NCI-H2171 (cell line): Measurements from ENCODE around the gene POGZ.

Experiments
- DNase-seq: peaks from one replicate; lab custom pipeline; 2025; lab: John Stamatoyannopoulos, UW

The POGZ gene

DNA sequence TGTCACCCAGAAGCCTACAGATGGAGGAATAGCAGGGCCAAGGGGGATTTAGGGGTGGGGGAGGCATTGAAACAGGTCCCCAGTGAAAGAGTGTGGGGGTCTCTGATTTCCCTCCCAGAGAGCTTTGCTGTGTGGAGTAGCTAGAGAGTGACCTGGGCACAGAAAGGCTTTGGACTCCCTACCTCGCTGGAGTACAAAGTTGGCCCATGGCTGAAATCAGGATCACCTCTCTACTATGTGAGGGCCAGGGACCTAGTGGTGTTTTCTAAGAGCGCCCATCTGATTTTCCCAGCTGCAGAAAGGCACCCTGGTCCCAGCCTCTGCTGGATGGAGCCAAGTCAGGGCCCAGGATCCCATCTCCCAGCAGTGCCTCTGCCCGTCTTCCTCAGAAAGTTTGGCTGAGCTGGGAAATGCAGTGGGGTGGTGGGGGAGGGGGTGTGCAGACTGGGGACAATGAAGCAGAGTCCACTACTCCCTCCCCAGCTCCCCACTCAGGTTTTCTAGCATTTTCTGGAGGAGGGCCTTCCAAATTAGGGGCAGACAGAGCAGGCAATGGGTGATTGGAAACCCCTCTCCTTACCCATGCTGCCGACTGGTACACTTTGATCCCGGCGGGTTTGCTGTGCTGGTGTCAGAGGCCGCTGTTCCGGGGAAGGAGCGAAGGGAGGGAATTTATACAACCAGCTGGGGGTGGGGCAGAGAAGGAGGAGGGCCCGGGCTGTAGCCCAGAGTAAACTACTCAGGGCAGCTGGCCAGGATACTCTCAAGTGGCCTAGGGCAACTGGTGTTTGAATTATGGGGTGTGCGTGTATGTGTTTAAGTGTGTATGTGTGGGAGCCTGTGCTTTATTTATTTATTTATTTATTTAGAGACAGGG lies 87.0 kb downstream of the POGZ start, which contains the start of gene SELENBP1:
TSS of gene SELENBP1 (minus strand) at position 648 of the 877 bp plus-strand sequence. CDS start at position 584, 64 bp downstream.
- DNase-seq, result peak; percentile 26

DNA sequence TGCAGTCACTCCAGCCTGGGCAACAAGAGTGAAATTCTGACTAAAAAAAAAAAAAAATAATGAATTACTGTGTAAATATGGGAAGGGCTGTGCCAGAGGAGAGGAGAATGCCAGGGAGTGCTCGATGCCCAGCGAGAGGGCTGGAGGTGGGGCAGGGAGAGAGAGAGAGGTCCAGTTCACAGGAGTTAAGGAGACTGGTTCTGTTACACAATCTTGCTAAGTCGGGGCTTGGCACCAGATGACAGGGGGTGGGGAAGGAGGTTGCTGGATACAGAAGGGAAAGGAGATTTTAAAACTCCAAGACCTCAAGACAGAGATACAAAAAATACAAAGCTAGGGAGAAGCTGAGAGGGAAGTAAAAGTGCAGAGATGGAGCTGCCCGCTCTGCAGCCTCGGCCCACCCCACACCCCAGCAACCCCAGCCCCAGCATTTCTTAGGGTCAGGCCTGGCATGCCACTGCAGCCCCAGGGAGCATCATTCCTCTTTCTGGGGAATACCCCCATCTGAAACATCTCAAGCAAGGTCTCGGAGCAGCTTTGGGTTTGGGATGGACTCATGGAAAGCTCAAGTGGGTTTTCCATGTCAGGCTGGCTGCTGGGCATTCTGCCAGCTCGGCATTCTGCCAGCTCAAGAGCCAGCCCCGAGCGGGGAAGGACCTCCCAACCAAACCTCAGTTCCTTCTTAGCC lies 87.8 kb downstream of the POGZ start:
- peak; percentile 41 for DNase-seq

- DNase-seq, result no peak
Observed at GRCh38 chr1:151370211-151370911, 88.9 kb downstream of the POGZ start.

DNA sequence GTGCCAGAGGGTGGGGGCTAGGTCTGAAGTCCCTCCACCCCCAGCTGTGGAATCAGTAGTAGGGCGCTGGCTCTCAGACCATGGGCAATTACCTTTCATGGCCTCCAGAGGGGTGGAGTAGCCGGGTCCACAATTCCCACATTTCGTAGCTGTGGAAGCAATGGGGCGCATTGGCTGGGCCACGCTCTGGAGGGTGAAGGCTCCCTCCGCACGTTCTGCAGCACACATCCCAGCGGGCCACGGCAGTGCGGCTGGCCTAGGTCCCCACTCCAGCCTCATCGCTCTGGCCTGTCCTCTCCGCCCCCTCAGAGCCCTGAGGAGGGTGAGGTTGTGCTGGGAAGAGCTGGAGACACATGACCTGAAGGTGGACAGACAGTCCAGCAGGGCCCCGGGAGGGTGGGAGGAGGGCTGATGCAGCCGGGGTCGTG lies 89.7 kb downstream of the POGZ start:
- DNase-seq, result no peak

DNA sequence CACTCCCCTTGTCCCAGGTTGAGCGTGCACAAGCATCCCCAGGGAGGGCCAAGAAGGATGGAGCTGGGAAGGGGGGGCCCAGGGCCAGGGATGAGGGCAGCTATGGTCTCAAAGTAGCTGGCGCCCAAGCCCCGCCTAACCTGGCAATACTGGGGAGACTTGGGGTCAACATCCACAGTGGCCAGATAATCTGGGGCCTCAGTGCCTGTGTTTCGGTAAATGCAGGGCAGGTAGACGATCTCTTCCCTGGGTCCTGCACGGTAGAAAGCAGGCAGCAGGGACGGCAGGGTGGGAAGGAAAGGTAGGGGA lies 90.0 kb downstream of the POGZ start:
- DNase-seq, result no peak

DNA sequence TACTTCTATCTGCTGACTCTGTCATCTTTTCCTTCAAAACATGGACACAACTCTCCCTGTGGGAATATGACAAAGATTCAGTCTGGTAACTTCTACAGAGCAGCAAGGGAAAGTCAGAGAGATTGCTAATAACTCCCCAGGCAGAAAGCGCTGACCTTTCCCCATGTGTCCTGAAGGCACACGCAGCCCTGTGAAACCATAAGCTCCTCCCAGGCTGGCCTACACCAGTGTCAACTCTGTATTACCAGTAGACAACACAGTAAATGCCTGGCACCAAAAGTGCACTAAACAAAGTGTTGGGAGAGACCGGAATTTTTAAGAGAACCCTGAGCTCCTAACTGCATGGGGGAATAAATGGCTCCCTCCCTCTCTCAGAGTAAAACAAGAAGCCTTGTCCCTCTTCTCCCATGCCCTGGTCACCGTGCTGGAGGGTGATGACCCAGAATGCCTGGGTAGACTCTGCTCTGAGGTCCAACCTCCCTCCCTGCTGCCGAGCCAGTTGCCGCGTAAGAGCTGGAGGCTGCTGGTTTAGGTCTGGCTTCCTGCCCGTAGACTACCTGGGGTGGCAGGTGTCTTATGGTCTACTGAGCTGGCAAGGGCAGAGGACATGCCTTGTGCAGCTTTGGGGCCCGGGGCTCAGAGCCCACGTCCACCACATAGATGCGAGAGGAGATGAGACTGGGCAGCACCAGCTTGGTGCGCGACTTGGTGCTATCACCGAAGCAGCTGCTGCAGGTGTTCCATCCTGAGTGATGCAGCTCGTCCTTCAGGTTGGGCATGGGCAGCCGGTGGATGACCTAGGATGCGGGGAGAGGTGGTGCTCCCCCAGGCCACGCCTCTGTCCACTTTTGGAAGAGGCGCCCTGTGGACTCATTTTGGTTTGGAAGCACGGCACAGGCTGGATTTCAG lies 90.6 kb downstream of the POGZ start:
- no peak for DNase-seq

DNA sequence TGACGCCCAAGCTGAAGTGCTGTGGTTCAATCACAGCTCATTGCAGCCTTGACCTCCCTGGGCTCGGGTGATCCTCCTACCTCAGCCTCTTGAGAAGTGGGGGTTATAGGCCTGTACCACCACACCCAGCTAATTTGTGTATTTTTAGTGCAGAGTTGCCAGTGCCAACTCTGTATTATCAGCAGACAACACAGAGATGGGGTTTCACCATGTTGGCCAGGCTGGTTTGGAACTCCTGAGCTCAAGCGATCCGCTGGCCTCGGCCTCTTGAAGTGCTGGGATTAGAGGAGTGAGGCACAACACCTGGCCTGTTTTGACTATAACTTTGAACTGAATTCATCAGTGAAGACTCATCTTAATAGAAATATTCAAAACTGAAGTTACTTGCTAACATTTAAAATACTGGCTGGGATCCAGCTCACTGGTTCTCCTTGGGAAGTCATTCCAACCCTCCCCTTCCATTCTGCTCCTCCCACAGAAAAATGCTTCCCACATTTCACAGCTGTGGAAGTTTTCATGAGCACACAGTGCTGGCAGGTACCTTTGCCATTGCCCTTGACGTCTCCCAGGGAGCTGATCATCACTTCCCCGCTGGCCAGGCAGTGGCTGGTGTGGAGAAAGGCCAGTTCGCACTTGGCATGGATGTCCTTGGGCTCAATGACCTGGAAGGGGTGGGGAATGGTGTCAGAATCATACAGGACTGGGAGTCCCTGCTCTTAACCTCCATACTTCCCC lies 91.5 kb downstream of the POGZ start:
- no peak for DNase-seq

DNA sequence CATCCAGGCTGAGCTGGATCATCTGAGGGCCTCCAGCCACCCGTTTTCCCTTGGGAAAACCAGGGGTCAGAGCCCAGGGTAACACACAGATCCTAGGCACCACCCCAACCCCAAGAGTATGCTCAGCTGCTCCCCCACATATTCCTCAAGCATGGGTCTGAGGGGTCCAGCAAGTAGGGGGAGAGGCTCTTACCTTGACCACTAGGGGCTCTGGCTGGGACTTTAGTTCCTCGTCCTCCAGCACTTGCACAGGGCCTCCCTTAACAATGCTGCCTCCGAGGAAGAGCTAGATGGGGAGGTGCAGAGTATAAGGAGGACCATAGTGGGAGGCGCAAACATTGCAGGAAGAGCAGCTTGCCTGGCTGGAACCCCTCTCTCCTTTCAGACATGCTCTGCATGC lies 94.3 kb downstream of the POGZ start:
- no peak for DNase-seq

DNA sequence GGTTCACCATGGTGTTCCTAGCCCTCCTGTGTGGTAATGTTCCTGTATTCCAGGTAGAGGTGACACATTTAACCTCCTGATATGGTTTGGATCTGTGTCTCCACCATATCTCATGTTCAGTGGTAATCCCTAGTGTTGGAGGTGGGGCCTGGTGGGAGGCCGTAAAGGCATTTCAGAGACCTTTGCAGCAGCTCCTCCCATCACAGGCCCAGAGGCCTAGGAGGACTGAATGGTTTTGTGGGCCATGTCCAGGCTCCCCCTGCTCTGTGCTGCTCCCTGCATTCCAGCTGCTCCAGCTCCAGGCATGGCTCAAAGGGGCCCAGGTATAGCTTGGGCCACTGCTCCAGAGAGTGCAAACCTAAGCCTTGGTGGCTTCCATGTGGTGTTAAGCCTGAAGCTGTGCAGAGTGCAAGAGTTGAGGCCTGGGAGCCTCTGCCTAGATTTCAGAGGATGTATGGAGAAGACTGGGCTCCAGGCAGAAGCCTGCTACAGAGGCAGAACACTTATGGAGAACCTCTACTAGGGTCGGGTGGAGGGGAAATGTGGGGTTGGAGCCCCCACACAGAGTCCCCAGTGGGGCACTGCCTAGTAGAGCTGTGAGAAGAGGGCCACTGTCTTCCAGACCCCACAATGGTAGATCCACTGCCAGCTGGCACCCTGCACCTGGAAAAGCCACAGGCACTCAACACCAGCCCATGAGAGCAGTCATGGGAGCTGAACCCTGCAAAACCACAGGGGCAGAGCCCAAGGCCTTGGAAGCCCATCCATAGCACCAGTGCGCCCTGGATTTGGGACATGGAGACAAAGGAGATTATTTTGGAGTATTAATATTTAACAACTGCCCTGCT lies 96.8 kb downstream of the POGZ start:
- DNase-seq, result no peak

- no peak for DNase-seq
Observed at GRCh38 chr1:151361883-151362282, 97.4 kb downstream of the POGZ start.

DNA sequence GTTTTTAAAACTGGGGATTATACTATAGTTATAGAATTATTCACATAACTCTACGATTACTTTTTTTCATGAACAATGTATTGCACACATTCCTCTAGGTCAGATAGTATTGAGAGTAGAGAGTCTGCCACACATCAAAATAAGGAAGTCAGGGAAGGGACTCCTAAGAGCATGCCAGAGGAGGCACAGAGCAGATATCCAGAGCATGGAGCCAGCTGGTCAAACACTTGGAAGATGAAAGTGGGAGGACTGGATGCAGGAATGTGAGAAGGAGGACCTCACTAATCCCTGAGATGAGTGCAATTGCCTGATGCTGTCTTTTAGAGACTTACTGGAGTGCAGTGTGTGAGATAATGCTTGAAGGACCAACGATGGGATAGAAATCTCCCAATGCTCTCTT lies 102.6 kb downstream of the POGZ start:
- DNase-seq, result no peak
